Ishikawa (cell line): ENCODE data around the gene ANXA2.

Experiments used
- CEBPB ChIP-seq: IDR thresholded peaks from 2 replicates; pipeline ENCODE4 v1.6.1; 2012
- CREB1 ChIP-seq: IDR thresholded peaks from 2 replicates; pipeline ENCODE4 v1.6.1; 2012; ENCODE audit warnings: low read depth
- EGR1 ChIP-seq: IDR thresholded peaks from 2 replicates; pipeline ENCODE4 v1.6.1; 2012
- EP300 ChIP-seq: IDR thresholded peaks from 2 replicates; pipeline ENCODE4 v1.6.1; 2012; ENCODE audit warnings: borderline replicate concordance
- FOXM1 ChIP-seq: IDR thresholded peaks from 2 replicates; pipeline ENCODE4 v1.6.1; 2012; ENCODE audit warnings: low read depth, borderline replicate concordance
- NFIC ChIP-seq: IDR thresholded peaks from 2 replicates; pipeline ENCODE4 v1.6.1; 2012
- RAD21 ChIP-seq: IDR thresholded peaks from 2 replicates; pipeline ENCODE4 v1.6.1; 2012; ENCODE audit warnings: low read depth
- TAF1 ChIP-seq: IDR thresholded peaks from 2 replicates; pipeline ENCODE4 v1.6.1; 2012; ENCODE audit warnings: low read depth, mild to moderate bottlenecking
- TCF12 ChIP-seq: IDR thresholded peaks from 2 replicates; pipeline ENCODE4 v1.6.1; 2012; ENCODE audit warnings: low read depth
- TEAD4 ChIP-seq: IDR thresholded peaks from 2 replicates; pipeline ENCODE4 v1.6.1; 2012
- YY1 ChIP-seq: IDR thresholded peaks from 2 replicates; pipeline ENCODE4 v1.6.1; 2012; ENCODE audit warnings: low read depth
- ZBTB7A ChIP-seq: IDR thresholded peaks from 2 replicates; pipeline ENCODE4 v1.6.1; 2012; ENCODE audit warnings: low read depth
- TF ChIP-seq, protein P1 (sequence below): IDR thresholded peaks from 2 replicates; pipeline ENCODE4 v1.6.1; 2012; ENCODE audit warnings: low read depth, mild to moderate bottlenecking
- TF ChIP-seq, protein P2 (sequence below): IDR thresholded peaks from 2 replicates; pipeline ENCODE4 v1.6.1; 2012
- TF ChIP-seq, protein P3 (sequence below): IDR thresholded peaks from 2 replicates; pipeline ENCODE4 v1.6.1; 2012

ANXA2 gene

DNA sequence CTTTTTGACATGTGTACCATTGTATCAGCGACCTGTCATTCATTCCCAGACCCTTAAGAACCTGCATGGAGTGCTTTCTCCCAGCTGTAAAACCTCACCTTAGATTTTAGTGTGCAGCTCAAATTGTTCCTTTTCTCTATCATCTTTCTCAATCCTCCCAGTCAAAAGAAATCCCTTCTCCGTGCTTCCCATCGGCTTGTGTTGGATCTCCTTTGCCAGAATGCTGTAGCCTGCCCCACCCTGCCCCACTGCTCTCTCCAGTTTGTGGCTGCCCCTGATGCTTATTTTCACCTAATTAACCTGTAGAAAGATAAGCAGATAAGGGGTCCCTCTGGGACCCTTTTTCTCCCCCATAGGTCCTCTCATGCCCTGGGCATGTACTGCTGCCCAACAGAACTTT, 51.1 kb downstream of the ANXA2 start:
- TF ChIP-seq ZBTB7A (no peak), YY1 (no peak), TEAD4 (no peak), FOXM1 (no peak), CREB1 (no peak), RAD21 (no peak), CEBPB (no peak), EP300 (no peak), NFIC (no peak), TCF12 (no peak), TAF1 (no peak), EGR1 (no peak)
- TF ChIP-seq, protein P1, sequence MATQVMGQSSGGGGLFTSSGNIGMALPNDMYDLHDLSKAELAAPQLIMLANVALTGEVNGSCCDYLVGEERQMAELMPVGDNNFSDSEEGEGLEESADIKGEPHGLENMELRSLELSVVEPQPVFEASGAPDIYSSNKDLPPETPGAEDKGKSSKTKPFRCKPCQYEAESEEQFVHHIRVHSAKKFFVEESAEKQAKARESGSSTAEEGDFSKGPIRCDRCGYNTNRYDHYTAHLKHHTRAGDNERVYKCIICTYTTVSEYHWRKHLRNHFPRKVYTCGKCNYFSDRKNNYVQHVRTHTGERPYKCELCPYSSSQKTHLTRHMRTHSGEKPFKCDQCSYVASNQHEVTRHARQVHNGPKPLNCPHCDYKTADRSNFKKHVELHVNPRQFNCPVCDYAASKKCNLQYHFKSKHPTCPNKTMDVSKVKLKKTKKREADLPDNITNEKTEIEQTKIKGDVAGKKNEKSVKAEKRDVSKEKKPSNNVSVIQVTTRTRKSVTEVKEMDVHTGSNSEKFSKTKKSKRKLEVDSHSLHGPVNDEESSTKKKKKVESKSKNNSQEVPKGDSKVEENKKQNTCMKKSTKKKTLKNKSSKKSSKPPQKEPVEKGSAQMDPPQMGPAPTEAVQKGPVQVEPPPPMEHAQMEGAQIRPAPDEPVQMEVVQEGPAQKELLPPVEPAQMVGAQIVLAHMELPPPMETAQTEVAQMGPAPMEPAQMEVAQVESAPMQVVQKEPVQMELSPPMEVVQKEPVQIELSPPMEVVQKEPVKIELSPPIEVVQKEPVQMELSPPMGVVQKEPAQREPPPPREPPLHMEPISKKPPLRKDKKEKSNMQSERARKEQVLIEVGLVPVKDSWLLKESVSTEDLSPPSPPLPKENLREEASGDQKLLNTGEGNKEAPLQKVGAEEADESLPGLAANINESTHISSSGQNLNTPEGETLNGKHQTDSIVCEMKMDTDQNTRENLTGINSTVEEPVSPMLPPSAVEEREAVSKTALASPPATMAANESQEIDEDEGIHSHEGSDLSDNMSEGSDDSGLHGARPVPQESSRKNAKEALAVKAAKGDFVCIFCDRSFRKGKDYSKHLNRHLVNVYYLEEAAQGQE = no peak
- TF ChIP-seq, protein P2, sequence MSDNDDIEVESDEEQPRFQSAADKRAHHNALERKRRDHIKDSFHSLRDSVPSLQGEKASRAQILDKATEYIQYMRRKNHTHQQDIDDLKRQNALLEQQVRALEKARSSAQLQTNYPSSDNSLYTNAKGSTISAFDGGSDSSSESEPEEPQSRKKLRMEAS = no peak
- TF ChIP-seq, protein P3, sequence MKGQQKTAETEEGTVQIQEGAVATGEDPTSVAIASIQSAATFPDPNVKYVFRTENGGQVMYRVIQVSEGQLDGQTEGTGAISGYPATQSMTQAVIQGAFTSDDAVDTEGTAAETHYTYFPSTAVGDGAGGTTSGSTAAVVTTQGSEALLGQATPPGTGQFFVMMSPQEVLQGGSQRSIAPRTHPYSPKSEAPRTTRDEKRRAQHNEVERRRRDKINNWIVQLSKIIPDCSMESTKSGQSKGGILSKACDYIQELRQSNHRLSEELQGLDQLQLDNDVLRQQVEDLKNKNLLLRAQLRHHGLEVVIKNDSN = no peak

DNA sequence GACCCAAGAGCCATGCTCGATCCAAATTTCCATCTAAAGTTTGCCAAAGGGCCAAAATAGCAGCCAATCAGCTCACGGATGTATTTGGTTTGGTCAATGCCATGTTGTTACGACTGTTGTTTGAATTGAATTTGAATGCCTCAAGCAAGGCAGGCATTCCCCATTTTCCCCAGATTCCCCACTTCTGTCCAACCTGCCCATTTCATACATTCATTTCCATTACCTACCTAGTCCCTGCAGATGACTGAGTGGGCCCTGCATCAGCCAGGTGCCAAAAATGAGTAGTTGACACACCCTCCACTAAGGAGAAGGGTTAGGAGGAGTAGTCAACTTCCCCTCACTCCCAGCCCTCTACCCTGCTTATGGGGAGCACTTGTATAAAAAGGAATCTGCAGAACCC, 51.7 kb downstream of the ANXA2 start:
- TF ChIP-seq NFIC (no peak), EP300 (no peak), ZBTB7A (no peak), TCF12 (no peak), CREB1 (no peak), EGR1 (no peak), YY1 (no peak), CEBPB (no peak), RAD21 (no peak)
- TF ChIP-seq, protein P1 = no peak
- TF ChIP-seq, protein P2 = no peak

DNA sequence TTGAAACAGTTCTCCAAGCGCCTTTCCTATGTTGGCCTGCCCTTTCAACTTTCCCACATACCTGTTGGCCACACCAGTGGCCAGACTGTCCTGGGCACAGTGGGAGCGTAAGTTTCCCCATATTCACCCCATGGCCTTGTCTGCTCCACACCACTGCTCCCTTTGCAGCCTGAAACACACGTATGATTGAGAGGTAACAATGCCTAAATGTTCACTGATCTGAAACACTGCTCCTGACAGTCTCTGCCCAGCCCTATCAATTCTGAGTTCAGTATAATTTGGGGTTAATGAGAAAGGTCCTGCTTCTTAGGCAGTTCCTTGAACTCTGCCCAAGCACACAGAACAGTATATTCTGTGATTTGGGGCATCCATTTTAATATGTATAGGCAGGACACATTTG, 52.2 kb downstream of the ANXA2 start:
- TF ChIP-seq TCF12 = no peak
- no peak for TF ChIP-seq YY1
- TF ChIP-seq, protein P1 = no peak
- TF ChIP-seq, protein P2 = no peak
- TF ChIP-seq FOXM1 = no peak
- TF ChIP-seq CREB1 = no peak
- TF ChIP-seq NFIC = no peak
- no peak for TF ChIP-seq TEAD4
- TF ChIP-seq EGR1 = no peak
- TF ChIP-seq ZBTB7A = no peak
- TF ChIP-seq EP300 = no peak
- TF ChIP-seq CEBPB = no peak
- no peak for TF ChIP-seq RAD21
- no peak for TF ChIP-seq TAF1
- TF ChIP-seq, protein P3 = no peak

DNA sequence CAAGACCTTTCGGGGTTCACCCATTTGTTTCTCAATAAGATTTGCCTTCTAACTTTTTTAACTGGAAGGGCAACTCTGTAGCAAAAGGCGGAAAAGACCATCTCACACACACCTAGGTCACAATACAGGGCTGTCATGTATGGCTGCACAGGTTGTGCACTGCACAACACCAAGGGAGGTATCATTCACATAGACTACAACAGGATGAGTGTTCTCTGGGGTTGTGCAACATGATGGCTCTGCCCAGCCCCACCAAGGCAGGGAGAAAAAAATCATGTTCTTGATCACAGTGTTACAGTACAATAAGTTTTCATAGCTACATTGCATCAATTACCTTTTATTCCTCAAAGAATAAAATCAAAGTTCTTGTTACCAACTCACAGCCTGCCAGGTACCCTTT, 52.8 kb downstream of the ANXA2 start:
- TF ChIP-seq TEAD4 (no peak), CREB1 (no peak), EP300 (no peak), CEBPB (no peak), YY1 (no peak), EGR1 (no peak), RAD21 (no peak), FOXM1 (no peak), ZBTB7A (no peak), NFIC (no peak), TAF1 (no peak), TCF12 (no peak)
- TF ChIP-seq, protein P2 = no peak
- TF ChIP-seq, protein P3 = no peak
- TF ChIP-seq, protein P1 = no peak
